ENCODE measurements around the gene CNTN6.

GRCh38 chr3:1092061-1092460, 763 bp upstream of the CNTN6 start:
- TF ChIP-seq REST (IDR thresholded peaks at IDR 0.05; ENCODE audit: low read depth) (no peak), ZBTB7A (IDR thresholded peaks at IDR 0.05; ENCODE audit: low read depth) (no peak), EP300 (IDR thresholded peaks at IDR 0.05; ENCODE audit: borderline replicate concordance) (no peak), YY1 (IDR thresholded peaks at IDR 0.05; ENCODE audit: low read depth) (no peak), CEBPB (IDR thresholded peaks at IDR 0.05) (no peak), TAF1 (IDR thresholded peaks at IDR 0.05; ENCODE audit: low read depth) (no peak)
